ENCODE measurements around the gene UBA1.

DNA sequence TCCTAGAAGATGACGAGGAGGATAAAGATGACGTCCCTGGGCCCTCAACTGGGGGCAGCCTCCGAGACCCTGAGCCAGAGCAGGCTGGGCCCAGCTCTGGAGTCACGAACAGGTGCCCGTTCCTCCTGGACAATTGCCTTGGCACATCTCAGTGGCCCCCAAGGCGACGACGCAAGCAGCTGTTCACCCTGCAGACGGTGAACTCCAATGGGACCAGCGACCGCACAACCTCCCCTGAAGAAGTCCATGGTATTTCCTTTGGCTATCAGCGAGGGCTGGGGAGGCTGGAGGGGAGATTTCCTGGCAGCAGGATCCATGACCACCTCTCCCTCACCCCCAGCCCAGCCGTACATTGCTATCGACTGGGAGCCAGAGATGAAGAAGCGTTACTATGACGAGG lies 51.0 kb downstream of the UBA1 start:
- TF ChIP-seq, protein P1, sequence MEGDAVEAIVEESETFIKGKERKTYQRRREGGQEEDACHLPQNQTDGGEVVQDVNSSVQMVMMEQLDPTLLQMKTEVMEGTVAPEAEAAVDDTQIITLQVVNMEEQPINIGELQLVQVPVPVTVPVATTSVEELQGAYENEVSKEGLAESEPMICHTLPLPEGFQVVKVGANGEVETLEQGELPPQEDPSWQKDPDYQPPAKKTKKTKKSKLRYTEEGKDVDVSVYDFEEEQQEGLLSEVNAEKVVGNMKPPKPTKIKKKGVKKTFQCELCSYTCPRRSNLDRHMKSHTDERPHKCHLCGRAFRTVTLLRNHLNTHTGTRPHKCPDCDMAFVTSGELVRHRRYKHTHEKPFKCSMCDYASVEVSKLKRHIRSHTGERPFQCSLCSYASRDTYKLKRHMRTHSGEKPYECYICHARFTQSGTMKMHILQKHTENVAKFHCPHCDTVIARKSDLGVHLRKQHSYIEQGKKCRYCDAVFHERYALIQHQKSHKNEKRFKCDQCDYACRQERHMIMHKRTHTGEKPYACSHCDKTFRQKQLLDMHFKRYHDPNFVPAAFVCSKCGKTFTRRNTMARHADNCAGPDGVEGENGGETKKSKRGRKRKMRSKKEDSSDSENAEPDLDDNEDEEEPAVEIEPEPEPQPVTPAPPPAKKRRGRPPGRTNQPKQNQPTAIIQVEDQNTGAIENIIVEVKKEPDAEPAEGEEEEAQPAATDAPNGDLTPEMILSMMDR (IDR thresholded peaks at IDR 0.05) = no peak
- TF ChIP-seq POLR2A (IDR thresholded peaks at IDR 0.05) = no peak

Data from uterus (tissue), 2 donors.